RKO (cell line): ENCODE data around the gene RANBP1.
A peak's percentile ranks its signal among the peaks of the same experiment; 100 is the strongest.

Experiments used
- DNase-seq: peaks from one replicate; pipeline ENCODE4 v3.0.0-alpha.2; 2016; ENCODE audit warnings: low spot score

Gene RANBP1

DNA sequence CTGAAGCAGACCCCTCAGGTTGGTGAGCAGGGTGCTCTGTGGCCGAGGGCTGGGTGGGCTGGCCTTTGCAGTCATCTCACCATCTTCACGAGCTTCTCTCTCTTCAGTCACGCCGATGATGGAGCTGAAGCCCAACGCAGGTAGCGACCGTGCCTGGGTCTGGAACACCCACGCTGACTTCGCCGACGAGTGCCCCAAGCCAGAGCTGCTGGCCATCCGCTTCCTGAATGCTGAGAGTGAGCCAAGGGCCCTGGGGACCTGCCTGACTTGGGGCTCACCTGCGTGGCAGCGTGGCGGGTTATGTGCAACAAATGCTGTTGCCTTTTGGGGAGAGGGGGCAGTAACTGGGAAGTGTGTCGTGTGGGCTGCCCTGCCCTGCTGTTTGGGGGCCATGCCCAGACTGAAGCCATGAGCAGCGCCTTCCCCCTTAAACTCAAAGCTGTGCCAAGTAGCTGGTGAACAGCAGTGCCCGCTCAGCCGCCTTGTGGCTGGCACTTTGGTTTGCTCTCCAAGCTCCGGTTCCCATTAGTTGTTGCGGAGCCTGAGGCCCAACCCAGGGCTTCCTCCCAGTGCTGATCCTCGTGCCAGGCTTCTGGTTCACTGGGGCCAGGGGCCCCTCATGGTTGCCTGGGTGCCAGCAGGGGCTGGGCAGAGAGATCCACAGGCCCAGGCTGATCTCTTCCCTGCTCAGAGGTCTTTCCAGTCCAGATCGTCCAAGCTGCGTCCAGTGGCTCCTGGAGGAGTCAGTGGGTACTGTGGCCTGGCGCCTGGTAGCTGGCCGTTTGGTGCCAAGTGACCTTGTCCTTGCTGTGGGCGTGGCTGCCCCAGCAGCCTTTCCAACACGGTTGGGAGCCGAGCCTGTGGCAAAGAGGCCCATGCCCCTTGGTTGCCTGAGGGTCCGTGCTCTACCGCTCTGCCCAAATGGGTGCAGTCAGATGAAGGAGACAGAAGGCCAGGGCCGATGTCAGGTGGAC lies 9.6 kb downstream of the RANBP1 start:
- DNase-seq = no peak

GRCh38 chr22:20126284-20127029 lies 10.6 kb downstream of the RANBP1 start:
- no peak for DNase-seq

DNA sequence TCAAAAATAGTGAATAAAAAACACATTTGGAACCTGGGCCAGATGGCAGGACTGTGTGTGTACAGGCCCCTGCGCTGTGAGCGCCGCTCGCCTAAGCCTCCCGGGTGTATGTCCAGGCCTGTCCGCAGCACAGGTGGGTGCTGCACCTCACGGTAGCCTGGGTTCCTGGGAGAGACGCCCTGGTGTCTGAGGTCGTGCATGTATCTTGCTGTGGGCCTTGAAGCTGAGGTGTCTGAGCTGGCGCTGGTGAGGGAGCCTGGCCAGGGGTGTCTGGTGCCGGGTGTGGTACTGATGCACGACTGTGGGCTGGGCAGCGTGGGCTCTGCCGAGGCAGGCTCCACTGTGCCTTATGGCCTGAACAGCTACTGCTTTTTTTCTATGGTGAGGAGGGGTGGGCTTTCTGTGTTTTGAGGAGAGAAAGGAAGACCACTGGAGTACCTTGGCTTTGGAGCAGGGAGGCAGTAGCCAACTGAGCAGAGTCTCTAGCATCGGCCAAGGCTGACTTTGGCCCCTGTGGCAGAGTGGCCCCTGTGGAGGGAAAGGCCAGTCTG lies 11.5 kb downstream of the RANBP1 start:
- no peak for DNase-seq

DNA sequence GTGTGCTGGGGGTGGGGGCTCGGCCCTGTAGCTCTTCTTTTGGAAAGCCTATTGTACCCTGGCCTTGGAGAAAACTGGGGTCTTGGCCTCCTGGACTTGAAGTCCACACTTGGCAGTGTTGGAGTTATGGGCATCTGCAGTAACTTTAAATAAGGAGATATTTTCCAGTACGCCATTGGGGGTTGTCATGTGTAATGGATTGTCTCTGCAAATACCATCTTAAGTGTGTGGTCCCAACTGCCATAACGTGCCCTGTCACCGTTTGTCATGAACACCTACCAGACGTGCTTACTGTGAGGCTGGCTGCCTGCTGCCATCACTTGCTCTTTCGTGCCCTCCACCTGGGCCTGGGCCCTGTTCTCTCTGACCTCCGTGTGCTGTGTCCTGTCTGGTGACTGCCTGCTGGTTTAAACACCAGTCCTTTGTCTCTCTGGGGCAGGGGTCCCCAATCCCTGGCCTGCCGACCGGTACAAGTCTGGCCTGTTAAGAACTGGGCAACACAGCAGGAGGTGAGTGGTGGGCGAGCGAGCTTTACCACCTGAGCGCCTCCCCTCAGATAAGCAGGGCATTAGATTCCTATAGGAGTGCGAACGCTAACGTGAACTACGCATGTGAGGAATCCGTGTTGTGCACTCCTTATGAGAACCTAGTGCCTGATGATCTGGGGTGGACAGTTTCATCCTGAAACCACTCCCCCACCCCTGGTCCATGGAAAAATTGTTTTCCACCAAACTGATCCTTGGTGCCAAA lies 12.1 kb downstream of the RANBP1 start:
- no peak for DNase-seq

GRCh38 chr22:20128619-20128901 lies 12.7 kb downstream of the RANBP1 start:
- no peak for DNase-seq

- DNase-seq = peak; percentile 44
Measured at GRCh38 chr22:20128902-20129746, 13.2 kb downstream of the RANBP1 start.

DNA sequence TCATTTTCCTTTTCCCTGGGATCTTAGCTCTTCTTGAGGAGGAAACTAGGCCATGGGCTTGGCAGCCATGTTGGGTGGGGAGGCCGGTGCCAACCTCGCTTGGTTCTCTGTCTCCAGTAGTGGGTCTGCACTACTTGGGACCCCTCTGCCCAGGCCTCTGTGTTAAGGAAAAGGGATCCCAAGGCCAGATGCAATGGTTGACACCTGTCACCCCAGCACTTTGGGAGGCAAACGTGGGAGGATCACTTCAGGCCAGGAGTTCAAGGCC lies 13.8 kb downstream of the RANBP1 start:
- DNase-seq = no peak

GRCh38 chr22:20130319-20130718 lies 14.4 kb downstream of the RANBP1 start:
- DNase-seq = no peak

GRCh38 chr22:20130731-20131596 lies 15.1 kb downstream of the RANBP1 start:
- DNase-seq = peak; percentile 68

GRCh38 chr22:20131597-20131858 lies 15.6 kb downstream of the RANBP1 start, which contains the start of gene ZDHHC8:
TSS of gene ZDHHC8 (plus strand) at chr22:20131804. CDS start at chr22:20131948, 144 bp downstream.
- no peak for DNase-seq

DNA sequence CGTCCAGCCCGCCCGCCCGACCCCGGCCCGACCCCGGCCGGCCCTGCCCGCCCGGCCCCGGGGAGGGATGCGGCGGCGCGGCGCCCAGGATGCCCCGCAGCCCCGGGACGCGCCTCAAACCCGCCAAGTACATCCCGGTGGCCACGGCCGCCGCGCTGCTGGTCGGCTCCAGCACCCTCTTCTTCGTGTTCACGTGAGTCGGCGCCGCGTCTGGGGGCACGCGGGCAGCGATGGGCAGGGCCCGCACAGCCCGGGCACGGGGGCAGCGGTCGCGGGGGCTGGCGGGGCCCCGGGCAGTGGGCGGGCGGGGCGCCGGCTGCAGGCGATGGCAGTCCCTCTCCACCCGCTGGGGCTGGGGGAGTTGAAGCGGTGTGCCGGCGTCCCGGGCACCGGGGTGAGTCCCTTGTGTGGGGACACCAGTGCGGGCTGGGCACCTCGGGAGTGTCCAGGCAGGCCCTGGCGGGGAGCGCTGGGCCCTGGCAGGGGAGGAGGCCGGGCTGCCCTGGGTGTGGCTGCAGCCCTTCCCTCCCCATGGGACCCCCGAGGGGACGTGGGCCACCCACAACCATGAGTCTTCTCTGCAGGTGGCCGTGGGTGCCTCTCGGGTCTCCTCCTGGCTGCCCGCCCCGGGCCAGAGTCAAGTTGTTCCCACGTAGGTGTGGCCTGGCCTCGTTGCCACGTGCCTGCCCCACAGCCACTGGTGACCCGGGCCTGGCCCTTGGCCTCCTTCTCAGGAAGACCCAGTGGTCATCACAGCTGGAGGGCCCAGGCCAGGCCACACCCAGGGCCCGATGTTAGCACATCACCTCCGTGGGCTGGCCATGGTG lies 16.2 kb downstream of the RANBP1 start:
- DNase-seq = no peak

DNA sequence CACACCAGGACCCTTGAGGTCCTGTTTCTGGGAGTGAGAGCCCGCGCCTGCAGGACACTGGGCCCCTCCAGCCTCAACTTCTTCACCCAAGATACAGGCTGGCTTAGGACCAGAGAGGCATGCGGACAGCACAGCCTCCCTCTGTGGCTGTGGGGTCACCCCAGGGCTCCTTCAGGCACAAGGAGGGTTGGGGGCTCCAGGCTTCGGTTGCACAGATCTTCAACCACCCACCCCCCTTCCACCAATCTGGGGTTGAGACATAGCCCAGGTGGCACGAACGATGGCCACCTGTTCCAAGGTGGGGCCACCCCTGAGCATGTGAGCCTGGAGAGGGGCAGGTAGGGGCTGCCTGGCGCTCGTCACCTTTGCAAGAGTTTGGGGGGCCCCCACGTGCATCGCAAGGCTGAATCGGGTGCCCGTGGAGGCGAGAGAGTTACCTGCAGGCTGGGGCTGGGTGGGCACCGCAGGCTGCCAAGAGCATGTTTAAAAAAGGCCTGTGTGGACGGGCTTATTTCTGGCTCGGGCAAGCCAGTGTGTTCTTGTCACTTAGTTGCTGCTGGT lies 16.9 kb downstream of the RANBP1 start:
- no peak for DNase-seq

GRCh38 chr22:20133930-20134549 lies 18.1 kb downstream of the RANBP1 start:
- no peak for DNase-seq

GRCh38 chr22:20135265-20135664 lies 19.4 kb downstream of the RANBP1 start:
- no peak for DNase-seq

- DNase-seq = no peak
Measured at GRCh38 chr22:20135806-20136602, 20.1 kb downstream of the RANBP1 start.

DNA sequence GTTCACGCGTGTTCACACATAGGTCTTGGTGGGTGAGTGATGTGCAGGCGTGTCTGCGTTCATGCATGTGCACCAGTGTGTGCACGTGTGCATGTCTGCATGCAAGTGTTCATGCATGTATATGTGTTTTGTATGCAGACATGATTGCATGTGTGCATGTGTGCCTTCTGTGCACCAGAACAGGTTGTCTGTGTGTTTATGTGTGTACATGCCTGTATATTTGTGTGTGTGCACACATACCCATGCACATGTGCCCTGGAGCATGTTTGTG lies 20.6 kb downstream of the RANBP1 start:
- no peak for DNase-seq

DNA sequence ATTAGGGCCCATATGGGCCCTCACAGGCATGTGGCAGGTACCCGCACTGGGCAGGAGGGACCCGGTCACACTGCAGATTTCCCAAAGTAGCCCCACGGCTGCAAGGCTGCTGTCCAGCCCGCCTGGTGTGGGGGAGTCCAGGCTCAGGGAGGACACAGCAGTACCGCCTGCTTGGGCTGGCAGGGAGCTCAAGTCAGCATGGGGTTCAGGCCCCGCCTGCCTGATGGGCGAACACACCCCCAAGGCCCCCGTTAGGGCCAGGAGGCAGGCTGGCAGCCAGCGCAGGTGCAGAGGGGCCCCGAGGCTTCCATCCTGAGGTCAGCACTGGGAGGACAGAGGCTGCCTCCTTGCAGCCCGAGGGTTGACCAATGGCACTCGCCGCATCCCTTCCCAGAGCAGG lies 21.2 kb downstream of the RANBP1 start:
- no peak for DNase-seq

- DNase-seq = no peak
Measured at GRCh38 chr22:20137671-20138416, 21.9 kb downstream of the RANBP1 start.
